SK-N-SH treated with all-trans-retinoic acid at 6 μM for 48 hours (cell line): Measurements from ENCODE around the gene FARS2.

Source experiments
- ATAC-seq: fragments of 200-7000 bp; cut with Tn5 transposase; 3 replicates; pipeline ENCODE4 v1.9.1; 2020; ENCODE audit warnings: mild to moderate bottlenecking, moderate library complexity
- ARNTL ChIP-seq: fragments of 450-650 bp; formaldehyde crosslinking; IDR thresholded peaks from 2 replicates; pipeline ENCODE4 v1.5.0; 2020; ENCODE audit warnings: low read depth, mild to moderate bottlenecking, moderate library complexity, borderline replicate concordance
- BACH2 ChIP-seq: fragments of 250-450 bp; sonication (Bioruptor Pico); IDR thresholded peaks from 2 replicates; pipeline ENCODE4 v1.9.0; 2021; ENCODE audit warnings: mild to moderate bottlenecking, borderline replicate concordance
- CREB5 ChIP-seq: fragments of 250-450 bp; sonication (Bioruptor Pico); IDR thresholded peaks from 2 replicates; pipeline ENCODE4 v1.5.1; 2020; ENCODE audit warnings: low read depth, mild to moderate bottlenecking, moderate library complexity
- CSDC2 ChIP-seq: fragments of 250-450 bp; sonication (Bioruptor Pico); IDR thresholded peaks from 2 replicates; pipeline ENCODE4 v1.5.0; 2020; ENCODE audit warnings: mild to moderate bottlenecking, moderate library complexity
- ESRRG ChIP-seq: fragments of 250-450 bp; sonication (Bioruptor Pico); IDR thresholded peaks from 2 replicates; pipeline ENCODE4 v1.6.1; 2021; ENCODE audit warnings: mild to moderate bottlenecking
- GLIS3 ChIP-seq: fragments of 250-450 bp; sonication (Bioruptor Pico); IDR thresholded peaks from 2 replicates; pipeline ENCODE4 v1.5.0; 2020; ENCODE audit warnings: mild to moderate bottlenecking, moderate library complexity
- ISL1 ChIP-seq: fragments of 250-450 bp; sonication (Bioruptor Pico); IDR thresholded peaks from 2 replicates; pipeline ENCODE4 v2.1.2; 2022; ENCODE audit warnings: mild to moderate bottlenecking, moderate library complexity
- OSR1 ChIP-seq: fragments of 250-450 bp; sonication (Bioruptor Pico); IDR thresholded peaks from 2 replicates; pipeline ENCODE4 v1.8.0; 2022; ENCODE audit warnings: moderate library complexity, mild to moderate bottlenecking, inconsistent platforms
- POU6F1 ChIP-seq: fragments of 250-450 bp; sonication (Bioruptor Pico); IDR thresholded peaks from 2 replicates; pipeline ENCODE4 v1.8.0; 2021; ENCODE audit warnings: low read depth, mild to moderate bottlenecking, moderate library complexity, borderline replicate concordance
- PPARA ChIP-seq: fragments of 250-450 bp; sonication (Bioruptor Pico); IDR thresholded peaks from 2 replicates; pipeline ENCODE4 v1.5.0; 2020; ENCODE audit warnings: mild to moderate bottlenecking, borderline replicate concordance
- RARB ChIP-seq: fragments of 250-450 bp; sonication (Bioruptor Pico); IDR thresholded peaks from 2 replicates; pipeline ENCODE4 v1.8.0; 2021; ENCODE audit warnings: mild to moderate bottlenecking, moderate library complexity
- SNAI2 ChIP-seq: fragments of 250-450 bp; sonication (Bioruptor Pico); IDR thresholded peaks from 2 replicates; pipeline ENCODE4 v1.5.0; 2020; ENCODE audit warnings: mild to moderate bottlenecking, moderate library complexity
- TCF4 ChIP-seq: fragments of 250-450 bp; sonication (Bioruptor Pico); IDR thresholded peaks from 2 replicates; pipeline ENCODE4 v1.8.0; 2021; ENCODE audit warnings: mild to moderate bottlenecking, moderate library complexity, borderline replicate concordance
- TOX ChIP-seq: fragments of 250-450 bp; sonication (Bioruptor Pico); IDR thresholded peaks from 2 replicates; pipeline ENCODE4 v1.8.0; 2021; ENCODE audit warnings: mild to moderate bottlenecking, moderate library complexity, borderline replicate concordance
- ZFP30 ChIP-seq: fragments of 450-650 bp; formaldehyde crosslinking; IDR thresholded peaks from 2 replicates; pipeline ENCODE4 v1.5.0; 2022; ENCODE audit warnings: mild to moderate bottlenecking, moderate library complexity
- ZNF565 ChIP-seq: fragments of 450-650 bp; formaldehyde crosslinking; conservative IDR thresholded peaks from 2 replicates; pipeline ENCODE4 v1.5.0; 2020; ENCODE audit warnings: low read depth, mild to moderate bottlenecking, moderate library complexity
- ZNF70 ChIP-seq: fragments of 450-650 bp; formaldehyde crosslinking; IDR thresholded peaks from 2 replicates; pipeline ENCODE4 v1.5.0; 2020; ENCODE audit warnings: mild to moderate bottlenecking, moderate library complexity
- ZNF8 ChIP-seq: fragments of 450-650 bp; formaldehyde crosslinking; IDR thresholded peaks from 2 replicates; pipeline ENCODE4 v1.5.0; 2020; ENCODE audit warnings: mild to moderate bottlenecking, moderate library complexity
- TF ChIP-seq, protein P1 (sequence below): fragments of 250-450 bp; sonication (Bioruptor Pico); IDR thresholded peaks from 2 replicates; pipeline ENCODE4 v1.5.0; 2020; ENCODE audit warnings: mild to moderate bottlenecking, moderate library complexity
- TF ChIP-seq, protein P2 (sequence below): fragments of 250-450 bp; sonication (Bioruptor Pico); IDR thresholded peaks from 2 replicates; pipeline ENCODE4 v1.5.1; 2021; ENCODE audit warnings: mild to moderate bottlenecking, moderate library complexity
- TF ChIP-seq, protein P3 (sequence below): fragments of 250-450 bp; sonication (Bioruptor Pico); IDR thresholded peaks from 2 replicates; pipeline ENCODE4 v1.8.0; 2020; ENCODE audit warnings: mild to moderate bottlenecking, moderate library complexity, borderline replicate concordance

The FARS2 gene

DNA sequence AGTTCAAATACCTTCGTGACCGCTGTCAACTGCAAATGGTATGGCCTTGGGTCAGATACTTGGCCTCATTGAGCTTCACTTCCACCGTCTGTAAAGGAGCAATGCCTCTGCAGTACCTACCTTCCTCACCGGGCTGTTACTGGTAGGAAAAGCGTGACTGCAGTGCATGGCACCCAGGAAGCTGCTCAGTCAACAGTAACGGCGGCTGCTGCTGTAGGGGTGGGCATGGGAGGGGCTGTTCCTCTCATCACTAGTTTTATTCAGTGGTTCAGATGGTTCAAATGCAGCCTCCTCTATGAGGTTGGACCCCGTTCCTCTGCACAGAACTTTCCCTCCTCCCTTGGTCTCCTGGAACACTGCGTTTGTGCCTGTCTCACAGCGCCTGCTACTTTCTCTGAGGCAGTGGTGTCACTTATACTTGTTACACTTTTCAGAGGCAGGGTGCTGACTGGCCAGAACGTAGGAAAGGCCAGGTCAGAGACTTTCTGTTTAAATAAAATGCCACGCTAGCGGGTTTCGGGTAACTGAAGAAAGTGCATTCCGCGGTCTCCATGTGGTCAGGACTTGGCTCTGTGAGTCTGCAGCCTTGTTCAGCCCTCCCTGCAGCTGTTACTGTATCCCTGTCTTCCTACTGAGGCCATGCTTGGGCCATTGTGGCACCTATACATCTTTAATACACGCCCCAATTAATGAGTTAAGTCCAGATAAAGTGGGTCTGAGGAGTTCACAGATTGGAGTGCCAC is 465.8 kb downstream of the FARS2 start:
- ATAC-seq: no peak

DNA sequence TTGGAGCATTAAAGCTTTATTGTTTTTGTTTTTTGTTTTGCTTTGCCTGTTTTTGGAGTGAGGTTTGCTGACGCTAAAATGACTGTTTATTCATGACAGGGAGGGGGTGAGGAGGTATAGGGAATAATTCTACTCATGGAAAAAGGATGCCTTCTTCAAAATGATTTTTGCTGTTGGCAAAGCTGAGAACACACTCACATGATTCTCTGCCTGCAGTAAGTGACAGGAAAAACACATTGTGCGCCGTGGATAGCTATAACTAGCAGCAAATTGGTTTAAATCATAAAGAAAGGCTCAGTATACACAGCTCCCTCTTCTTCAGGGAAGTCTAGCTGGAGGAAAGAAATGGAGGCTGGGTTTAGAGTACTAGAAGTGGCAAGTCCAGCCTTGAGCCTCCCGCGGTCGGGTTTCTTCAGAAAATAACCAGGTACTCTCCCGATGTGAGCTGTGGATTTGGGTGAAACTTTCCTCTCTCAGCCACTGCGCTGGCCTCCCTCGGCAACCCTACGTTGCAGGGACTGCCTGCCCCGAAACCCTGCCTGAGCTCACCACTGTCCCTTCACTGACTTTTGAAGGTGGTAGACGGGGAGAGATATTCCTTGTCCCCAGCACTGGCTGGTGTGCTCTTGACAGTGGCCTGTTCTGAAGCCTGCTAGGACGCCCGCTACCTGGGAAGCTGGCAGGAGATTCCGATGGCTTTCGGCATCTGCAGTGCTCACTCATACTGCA is 467.2 kb downstream of the FARS2 start:
- ATAC-seq: peak; percentile 29
- no peak for TF ChIP-seq SNAI2 (CRISPR knock-in tag)
- no peak for TF ChIP-seq ZFP30
- TF ChIP-seq, protein P1, sequence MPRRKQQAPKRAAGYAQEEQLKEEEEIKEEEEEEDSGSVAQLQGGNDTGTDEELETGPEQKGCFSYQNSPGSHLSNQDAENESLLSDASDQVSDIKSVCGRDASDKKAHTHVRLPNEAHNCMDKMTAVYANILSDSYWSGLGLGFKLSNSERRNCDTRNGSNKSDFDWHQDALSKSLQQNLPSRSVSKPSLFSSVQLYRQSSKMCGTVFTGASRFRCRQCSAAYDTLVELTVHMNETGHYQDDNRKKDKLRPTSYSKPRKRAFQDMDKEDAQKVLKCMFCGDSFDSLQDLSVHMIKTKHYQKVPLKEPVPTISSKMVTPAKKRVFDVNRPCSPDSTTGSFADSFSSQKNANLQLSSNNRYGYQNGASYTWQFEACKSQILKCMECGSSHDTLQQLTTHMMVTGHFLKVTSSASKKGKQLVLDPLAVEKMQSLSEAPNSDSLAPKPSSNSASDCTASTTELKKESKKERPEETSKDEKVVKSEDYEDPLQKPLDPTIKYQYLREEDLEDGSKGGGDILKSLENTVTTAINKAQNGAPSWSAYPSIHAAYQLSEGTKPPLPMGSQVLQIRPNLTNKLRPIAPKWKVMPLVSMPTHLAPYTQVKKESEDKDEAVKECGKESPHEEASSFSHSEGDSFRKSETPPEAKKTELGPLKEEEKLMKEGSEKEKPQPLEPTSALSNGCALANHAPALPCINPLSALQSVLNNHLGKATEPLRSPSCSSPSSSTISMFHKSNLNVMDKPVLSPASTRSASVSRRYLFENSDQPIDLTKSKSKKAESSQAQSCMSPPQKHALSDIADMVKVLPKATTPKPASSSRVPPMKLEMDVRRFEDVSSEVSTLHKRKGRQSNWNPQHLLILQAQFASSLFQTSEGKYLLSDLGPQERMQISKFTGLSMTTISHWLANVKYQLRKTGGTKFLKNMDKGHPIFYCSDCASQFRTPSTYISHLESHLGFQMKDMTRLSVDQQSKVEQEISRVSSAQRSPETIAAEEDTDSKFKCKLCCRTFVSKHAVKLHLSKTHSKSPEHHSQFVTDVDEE (CRISPR knock-in tag): no peak
- TF ChIP-seq ISL1 (CRISPR knock-in tag): no peak
- no peak for TF ChIP-seq POU6F1 (CRISPR knock-in tag)
- no peak for TF ChIP-seq ZNF70 (CRISPR knock-in tag)
- no peak for TF ChIP-seq BACH2 (CRISPR knock-in tag)
- TF ChIP-seq TOX (CRISPR knock-in tag): no peak
- no peak for TF ChIP-seq TCF4
- TF ChIP-seq ESRRG (CRISPR knock-in tag): no peak
- TF ChIP-seq, protein P2, sequence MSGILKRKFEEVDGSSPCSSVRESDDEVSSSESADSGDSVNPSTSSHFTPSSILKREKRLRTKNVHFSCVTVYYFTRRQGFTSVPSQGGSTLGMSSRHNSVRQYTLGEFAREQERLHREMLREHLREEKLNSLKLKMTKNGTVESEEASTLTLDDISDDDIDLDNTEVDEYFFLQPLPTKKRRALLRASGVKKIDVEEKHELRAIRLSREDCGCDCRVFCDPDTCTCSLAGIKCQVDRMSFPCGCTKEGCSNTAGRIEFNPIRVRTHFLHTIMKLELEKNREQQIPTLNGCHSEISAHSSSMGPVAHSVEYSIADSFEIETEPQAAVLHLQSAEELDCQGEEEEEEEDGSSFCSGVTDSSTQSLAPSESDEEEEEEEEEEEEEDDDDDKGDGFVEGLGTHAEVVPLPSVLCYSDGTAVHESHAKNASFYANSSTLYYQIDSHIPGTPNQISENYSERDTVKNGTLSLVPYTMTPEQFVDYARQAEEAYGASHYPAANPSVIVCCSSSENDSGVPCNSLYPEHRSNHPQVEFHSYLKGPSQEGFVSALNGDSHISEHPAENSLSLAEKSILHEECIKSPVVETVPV (CRISPR knock-in tag): no peak
- TF ChIP-seq CREB5: no peak
- TF ChIP-seq CSDC2 (CRISPR knock-in tag): no peak
- TF ChIP-seq RARB: no peak
- no peak for TF ChIP-seq ARNTL (CRISPR knock-in tag)
- TF ChIP-seq, protein P3, sequence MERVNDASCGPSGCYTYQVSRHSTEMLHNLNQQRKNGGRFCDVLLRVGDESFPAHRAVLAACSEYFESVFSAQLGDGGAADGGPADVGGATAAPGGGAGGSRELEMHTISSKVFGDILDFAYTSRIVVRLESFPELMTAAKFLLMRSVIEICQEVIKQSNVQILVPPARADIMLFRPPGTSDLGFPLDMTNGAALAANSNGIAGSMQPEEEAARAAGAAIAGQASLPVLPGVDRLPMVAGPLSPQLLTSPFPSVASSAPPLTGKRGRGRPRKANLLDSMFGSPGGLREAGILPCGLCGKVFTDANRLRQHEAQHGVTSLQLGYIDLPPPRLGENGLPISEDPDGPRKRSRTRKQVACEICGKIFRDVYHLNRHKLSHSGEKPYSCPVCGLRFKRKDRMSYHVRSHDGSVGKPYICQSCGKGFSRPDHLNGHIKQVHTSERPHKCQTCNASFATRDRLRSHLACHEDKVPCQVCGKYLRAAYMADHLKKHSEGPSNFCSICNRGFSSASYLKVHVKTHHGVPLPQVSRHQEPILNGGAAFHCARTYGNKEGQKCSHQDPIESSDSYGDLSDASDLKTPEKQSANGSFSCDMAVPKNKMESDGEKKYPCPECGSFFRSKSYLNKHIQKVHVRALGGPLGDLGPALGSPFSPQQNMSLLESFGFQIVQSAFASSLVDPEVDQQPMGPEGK (CRISPR knock-in tag): no peak
- no peak for TF ChIP-seq GLIS3
- no peak for TF ChIP-seq ZNF565 (CRISPR knock-in tag)
- no peak for TF ChIP-seq PPARA
- no peak for TF ChIP-seq OSR1 (CRISPR knock-in tag)

More for the DNA sequence above, 465.8 kb downstream of the FARS2 start:
- TF ChIP-seq TOX (CRISPR knock-in tag): no peak
- no peak for TF ChIP-seq PPARA
- TF ChIP-seq ESRRG (CRISPR knock-in tag): no peak
- no peak for TF ChIP-seq ZNF565 (CRISPR knock-in tag)
- TF ChIP-seq ZNF8: no peak
- no peak for TF ChIP-seq ZFP30
- TF ChIP-seq, protein P3 (CRISPR knock-in tag): no peak
- no peak for TF ChIP-seq BACH2 (CRISPR knock-in tag)
- TF ChIP-seq, protein P2 (CRISPR knock-in tag): no peak
- TF ChIP-seq, all 23 proteins: peak for 0
